Cortex of kidney (tissue), 1 donor: ENCODE data around the gene MAP3K14.
"Not testable (repeated sequence)": the region's sequence is repeated elsewhere in the genome, so short reads cannot be mapped to it uniquely, and the experiment has no call there.

Experiments
- DNase-seq: peaks from one replicate; lab custom pipeline; 2025; lab: John Stamatoyannopoulos, UW

MAP3K14 gene

DNA sequence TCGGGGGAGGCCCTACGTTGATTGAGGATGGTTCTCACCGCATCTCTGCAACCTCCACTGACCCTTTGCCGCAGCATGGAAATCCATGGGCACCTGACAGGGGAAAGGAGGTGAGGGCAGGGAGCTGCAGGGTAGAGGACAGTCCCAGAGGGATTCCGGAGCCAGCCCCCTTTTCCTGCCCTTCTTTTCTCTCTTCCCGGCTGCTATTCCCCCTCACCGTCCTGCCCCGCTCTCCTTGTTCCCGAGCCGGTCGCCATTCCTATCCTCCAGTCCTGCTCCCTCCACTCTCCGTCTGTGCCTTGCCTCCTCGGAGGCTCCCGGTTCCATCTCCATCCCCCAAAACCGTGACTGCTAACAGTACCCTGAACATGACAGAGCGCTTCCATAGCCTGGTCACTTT lies 59.7 kb downstream of the MAP3K14 start:
- DNase-seq: no peak

DNA sequence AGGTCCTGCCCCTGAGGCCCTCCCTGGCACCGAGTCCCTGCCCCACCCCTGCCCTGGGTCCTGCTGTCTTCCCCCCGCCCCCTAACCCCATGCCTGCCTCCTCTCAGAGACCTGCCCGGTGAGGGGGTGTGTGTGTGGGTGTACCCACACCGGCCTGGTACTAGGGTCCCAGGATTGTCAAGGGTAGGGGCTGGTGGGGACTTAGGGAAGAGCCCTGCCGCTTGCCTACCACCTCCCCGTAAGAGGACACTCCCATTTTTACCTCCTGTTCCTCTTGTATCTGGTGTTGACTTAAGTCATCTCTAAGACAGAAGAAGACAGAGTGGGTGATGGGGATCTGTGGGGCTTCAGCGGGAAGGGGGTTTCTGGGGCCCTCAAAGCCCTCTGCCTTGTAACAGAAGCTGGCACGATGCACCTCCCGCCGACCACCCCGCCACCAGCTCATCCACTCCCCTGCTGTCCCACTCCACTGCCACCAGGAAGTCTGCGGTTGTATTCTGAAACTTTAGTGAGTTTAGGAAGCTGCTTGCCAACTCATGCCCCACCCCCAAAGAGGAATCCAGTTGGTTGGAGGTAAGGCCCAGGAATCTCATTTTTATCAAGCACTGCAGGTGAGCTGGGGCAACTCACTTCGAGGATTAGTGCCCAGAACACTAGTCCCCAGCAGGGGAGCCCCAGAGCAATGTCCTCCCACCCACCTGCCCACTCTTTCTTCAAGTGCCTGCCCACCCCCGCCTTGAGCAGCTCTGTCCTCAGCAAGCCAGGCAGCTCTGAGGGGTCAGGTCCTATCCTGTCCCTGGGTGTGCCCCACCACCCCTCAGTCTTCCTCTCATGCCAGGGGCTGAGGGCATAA lies 60.5 kb downstream of the MAP3K14 start:
- DNase-seq: no peak

DNA sequence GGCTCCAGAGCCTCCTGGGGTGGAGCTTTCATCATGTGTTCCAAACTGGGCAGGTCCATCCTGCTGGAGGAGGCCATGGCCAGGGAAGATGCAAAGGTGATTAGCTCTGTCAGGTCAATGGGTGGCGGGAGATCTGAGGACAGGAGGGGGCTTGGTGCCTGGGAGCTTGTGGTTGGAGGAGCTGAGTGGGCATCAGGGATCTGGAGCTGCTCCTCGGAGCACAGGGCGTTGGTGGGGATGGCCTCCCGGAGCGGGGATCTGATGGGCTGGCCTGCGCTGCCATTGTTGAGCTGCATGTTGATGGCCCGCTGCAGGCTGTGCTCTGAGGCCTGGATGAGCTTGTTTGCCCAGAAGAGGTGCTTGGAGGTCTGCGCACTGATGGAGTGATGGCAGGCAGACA lies 61.5 kb downstream of the MAP3K14 start:
- DNase-seq: no peak

DNA sequence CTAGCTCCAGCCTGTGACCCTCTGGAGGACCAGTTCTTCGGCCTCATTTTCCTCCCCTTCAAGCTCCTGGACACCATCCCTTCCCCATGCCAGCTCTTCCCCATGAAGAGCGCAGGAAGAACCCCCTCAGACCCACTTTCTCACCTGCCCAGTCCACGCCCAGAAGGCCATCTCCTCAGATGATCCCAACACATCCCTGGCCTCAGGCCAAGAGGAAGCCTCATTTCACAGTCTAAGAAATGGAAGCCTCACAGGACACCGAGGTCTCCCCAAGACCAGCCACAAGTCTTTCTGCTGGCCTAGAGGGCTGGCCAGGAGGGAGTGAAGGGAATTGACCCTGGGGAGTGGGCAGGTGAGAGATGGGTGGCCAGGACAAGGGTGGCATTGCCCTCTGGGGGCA lies 62.9 kb downstream of the MAP3K14 start:
- DNase-seq: no peak

DNA sequence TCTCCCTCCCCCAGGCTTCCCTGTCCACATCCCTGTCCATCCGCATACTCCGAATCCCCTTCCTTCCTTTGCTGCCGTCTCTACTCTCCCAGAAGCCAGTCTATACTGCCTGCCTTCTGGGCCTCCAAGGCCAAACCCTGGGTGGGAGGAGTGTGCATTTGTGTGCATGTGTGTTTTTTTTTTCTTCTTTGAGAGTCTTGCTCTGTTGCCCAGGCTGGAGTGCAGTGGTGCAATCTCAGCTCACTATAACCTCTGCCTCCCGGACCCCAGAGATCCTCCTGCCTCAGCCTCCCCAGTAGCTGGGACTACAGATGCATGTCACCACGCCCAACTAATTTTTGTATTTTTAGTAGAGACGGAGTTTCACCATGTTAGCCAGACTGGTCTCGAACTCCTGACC lies 63.6 kb downstream of the MAP3K14 start:
- DNase-seq: not testable (repeated sequence)

DNA sequence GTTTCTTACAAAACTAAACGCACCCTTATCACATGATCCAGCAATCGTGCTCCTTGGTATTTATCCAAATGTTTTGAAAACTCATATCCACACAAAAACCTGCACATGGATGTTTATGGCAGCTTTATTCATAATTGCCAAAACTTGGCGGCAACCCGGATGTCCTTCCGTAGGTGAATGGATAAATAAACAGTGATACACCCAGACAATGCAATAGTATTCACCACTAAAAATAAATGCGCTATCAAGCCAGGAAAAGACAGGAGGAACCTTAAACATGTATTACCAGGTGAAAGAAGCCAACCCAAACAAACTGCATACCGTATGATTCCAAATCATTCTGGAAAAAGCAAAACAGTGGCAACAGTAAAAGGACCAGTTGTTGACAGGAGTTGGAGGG lies 64.9 kb downstream of the MAP3K14 start:
- DNase-seq: no peak

DNA sequence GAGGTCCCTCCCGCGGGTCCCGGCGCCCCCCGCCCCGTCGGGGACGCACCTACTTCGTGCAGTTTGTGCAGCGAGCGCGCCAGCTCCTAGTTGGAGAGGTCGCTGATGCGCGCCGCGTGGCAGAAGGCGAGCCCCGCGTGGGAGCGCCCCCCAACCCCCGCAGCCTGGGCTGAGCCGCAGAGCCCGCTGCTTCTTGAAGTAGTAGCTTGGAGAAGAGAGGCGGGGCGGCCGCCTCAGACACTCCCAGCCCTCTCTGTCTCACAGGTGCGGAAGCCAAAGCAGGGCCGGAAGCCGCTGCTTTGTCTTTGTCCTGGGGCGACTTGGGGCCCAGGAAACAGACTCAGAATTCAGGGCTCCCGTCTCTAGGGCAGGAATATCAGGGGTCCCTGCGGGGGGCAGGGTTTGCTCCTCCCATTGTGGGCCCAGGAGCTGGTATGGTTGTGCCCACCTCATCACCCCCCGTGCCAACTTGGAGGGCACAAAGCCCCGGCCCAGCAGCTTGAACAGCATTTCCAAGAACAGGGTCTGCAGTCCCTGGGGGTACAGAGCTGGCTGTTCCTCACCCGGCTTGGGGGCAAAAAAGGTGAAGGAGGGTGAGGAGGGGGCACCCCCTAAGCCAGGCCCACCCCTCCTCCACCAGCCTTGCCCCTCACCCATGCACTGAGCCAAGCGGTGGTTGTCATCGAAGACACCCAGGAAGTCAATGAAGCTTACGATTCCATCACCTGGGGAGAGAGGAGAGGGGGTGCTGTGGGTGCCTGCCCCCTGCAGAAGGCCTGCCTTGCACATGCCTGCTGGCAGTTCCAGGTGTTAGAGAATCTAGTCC lies 68.5 kb downstream of the MAP3K14 start:
- DNase-seq: no peak

DNA sequence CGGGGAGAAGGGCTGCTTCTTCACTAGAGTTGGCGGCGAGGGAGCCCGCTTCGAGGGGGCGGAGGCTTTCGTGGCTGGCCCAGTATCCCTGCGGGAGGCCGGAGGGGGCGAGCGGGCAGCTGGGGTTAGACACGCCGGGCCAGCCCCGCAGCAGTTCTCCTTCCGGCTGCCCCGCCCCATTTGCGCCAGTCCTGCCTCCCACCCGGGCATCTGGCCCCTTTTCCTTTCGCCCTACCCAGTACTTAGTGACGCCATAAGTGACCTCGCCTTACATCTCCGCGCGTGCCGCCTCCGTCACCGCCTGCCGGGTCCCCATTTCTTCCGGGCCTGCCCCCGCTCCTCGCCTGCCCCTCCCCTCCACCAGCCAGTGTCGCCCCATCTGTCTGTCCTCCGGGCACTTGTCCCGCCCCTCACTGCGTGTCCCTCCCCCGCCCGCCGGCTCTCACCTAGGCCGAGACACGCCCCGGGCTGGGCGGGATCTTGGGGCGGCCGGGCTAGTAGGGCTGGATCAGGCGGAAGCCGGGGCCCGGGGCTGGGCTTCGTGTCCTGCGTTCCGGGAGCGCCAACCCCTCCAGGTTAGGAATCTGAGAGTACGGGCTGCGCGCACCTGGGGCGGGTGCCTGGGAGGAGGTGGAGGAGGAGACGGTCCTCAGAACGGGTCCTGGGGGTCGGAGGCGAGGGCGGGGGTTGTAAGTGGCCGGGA lies 69.2 kb downstream of the MAP3K14 start:
- no peak for DNase-seq

DNA sequence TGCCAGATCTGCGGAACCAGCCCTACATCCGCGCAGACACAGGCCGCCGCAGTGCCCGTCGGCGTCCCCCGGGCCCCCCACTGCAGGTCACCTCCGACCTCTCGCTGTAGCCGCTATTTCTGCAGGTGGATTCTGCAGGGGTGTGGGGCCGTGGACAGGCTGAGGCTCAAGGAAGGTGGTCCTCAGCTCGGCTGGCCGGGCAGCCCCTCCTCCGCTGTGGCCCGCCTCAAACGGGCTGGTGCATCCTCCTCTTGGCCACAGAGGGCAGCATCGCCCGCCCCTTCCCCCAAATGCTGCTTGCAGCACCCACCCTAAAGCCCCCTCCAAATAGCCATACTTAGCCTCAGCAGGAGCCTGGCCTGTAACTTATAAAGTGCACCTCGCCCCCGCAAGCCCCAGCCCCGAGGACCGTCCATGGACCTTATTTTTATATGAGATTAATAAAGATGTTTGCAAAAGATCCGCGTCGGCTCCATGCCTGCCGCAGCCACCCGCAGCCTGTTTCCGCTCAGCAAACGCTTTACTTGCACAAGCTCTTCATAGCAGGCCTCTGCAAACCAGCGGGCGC lies 69.9 kb downstream of the MAP3K14 start:
- no peak for DNase-seq

DNA sequence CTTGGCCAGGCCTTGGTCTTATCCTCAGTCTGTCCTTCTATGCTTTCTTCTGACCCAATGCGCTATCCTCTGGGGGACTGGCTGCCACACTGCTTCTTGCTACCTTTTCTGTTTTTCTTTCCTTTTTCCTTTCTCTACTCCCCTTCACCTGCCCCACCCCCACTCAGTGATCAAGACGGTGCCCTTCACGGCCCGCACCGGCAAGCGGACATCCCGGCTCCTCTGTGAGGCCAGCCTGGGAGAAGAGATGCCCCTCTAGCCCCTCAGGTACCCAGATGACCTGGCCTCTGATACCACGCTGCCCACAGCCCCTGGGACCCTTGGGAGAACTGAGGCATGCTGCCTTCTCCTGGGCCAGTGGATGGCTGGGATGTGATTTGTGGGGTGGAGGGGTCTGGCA lies 70.5 kb downstream of the MAP3K14 start:
- no peak for DNase-seq

DNA sequence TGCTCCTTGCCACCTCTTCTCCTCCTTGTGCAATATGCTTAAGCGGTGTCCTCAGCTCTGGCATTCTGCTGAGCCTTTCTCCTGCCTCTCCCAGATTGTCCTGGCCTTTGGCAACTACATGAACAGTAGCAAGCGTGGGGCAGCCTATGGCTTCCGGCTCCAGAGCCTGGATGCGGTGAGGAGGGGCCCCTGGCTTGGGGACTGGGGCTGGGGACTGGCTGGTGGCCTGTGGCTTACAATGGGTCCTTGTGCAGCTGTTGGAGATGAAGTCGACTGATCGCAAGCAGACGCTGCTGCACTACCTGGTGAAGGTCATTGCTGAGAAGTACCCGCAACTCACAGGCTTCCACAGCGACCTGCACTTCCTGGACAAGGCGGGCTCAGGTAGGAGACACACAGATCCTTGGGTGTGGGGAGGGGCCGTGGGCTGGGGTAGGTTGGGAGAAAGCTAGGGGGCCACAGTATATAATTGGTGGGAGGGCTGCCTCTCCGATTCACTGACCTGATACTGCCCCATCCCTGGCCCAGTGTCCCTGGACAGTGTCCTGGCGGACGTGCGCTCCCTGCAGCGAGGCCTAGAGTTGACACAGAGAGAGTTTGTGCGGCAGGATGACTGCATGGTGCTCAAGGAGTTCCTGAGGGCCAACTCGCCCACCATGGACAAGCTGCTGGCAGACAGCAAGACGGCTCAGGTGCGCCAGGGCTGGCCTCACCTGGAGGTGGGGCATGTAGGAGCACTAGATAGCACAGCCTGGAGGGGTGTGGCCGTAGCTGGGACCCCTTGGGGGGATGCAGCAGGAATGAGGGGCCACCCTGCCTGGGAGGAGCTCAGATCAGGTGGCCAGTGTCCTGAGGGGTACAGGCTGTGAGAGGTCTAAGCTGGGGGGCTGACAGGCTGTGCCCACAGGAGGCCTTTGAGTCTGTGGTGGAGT lies 71.8 kb downstream of the MAP3K14 start:
- no peak for DNase-seq

DNA sequence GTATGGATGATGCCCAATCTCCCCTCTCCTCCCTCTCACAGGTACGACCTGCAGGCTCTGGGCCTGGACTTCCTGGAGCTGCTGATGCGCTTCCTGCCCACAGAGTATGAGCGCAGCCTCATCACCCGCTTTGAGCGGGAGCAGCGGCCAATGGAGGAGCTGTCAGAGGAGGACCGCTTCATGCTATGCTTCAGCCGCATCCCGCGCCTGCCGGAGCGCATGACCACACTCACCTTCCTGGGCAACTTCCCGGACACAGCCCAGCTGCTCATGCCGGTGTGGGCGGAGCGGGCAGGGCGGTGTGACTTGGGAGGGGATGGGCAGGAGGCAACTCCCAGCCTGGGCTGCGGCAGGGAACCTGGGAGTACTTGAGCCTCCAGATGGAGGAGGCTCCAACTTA lies 73.1 kb downstream of the MAP3K14 start:
- DNase-seq: no peak

DNA sequence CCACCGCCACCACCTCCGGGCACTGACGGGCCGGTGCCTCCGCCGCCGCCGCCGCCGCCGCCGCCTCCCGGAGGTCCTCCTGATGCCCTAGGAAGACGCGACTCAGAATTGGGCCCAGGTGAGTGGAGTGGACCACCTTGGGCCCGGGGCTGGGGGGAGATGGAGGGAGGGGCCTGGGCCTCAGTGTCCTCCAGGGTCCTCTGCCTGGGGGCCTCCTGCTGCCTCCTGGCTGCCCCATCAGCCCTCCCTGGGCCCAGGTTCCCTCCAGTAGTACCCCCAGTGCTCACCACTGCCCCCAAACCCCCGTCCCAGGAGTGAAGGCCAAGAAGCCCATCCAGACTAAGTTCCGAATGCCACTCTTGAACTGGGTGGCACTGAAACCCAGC lies 74.8 kb downstream of the MAP3K14 start:
- DNase-seq: no peak

DNA sequence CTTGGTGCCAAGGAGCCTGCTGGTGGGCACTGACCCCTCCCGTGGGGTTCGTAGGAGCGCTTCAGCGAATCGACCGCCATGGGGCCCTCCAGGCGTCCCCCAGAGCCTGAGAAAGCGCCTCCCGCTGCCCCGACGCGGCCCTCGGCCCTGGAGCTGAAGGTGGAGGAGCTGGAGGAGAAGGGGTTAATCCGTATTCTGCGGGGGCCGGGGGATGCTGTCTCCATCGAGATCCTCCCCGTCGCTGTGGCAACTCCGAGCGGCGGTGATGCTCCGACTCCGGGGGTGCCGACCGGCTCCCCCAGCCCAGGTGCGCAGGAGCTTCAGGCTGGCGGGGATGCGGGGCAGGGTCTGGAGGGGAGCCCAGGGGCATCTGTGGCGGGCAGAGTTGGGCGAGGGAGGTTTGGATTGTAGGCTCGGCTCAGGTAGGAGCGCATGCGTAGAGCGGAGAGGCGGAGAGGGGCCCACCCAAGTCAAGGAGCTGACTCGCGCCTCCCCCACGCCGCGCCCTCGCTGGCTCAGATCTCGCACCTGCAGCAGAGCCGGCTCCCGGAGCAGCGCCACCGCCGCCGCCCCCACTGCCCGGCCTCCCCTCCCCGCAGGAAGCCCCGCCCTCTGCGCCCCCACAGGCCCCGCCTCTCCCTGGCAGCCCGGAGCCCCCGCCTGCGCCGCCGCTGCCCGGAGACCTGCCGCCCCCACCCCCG lies 75.3 kb downstream of the MAP3K14 start:
- DNase-seq: no peak

DNA sequence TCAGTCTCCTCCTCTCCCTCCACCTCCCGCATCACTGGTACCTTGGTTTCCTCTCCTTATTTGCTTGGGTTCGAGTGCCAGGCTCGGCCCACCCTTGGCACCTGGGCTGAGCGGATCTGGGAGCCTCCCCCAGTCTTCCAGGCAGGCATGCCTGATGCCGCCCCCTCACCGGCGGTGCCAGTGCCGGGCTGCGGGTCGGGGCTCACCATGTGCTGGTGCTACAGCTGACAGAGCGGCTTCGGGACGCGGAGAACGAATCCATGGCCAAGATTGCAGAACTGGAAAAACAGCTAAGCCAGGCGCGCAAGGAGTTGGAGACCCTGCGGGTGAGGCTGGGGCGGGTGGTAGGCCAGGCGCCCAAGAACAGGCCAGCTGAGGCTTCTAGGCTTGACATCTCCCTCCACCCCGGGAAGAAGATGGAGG lies 75.9 kb downstream of the MAP3K14 start:
- DNase-seq: no peak

DNA sequence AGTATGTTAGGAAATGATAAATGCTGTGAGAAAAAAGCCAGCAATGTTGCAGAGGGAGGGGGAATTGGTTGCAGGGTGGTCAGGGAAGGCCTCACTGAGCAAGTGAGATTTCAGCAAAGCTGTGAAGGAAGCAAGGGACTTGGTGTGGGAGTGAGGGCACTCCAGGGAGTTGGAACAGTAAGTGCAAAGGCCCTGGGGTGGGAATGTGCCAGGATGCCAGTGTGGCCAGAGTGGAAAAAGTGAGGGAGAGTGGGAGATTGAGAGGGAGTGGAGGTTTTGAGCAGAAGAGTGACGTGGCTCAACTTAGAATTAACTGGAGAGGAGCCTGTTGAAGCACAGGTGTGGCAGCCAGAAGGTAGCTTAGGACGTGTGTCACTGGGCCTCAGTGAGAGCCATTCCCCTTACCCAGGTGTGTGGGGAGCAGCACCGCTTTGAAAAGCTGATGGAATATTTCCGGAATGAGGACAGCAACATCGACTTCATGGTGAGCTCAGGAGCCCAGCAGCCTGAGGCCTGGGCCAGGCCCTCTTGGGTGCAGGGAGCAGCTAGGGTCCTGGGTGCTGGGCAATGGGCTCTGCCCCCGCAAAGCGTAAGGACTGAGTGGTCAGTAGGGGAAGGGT lies 78.6 kb downstream of the MAP3K14 start:
- DNase-seq: no peak

DNA sequence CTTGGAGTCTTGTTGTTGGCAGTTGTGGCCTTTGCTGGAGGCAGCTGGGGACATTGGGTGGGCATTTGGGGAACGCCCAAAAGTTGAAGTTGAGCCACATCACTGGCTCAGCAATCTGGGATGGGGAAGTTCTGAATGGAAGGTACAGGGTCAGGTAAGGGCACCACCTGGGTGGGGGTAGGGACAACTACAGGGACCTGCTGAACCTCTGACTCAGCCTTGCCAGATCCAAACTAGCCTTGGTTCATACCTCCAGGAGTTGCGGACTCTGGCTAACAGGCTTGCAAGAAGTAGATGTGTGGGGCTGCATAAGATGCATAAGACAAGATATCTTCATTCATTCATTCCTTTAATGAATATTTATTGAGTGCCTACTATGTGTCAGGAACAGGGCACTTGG lies 79.1 kb downstream of the MAP3K14 start:
- DNase-seq: no peak

DNA sequence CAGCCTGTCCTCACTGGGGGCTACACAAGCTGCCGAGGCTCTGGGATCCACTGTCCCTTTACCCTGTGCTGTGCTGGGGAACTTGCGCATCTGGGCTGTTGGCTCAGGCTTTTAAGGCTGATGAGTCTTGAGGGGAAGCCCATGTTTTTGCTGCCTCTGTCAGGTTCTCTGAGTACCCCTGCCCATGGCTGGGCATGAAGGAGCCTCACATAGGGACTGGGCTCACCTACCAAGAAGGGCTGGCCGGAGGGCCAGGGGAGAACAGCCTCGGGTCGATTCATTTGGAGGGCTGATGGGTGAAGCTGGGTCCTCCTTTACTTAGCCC lies 80.6 kb downstream of the MAP3K14 start:
- no peak for DNase-seq

DNA sequence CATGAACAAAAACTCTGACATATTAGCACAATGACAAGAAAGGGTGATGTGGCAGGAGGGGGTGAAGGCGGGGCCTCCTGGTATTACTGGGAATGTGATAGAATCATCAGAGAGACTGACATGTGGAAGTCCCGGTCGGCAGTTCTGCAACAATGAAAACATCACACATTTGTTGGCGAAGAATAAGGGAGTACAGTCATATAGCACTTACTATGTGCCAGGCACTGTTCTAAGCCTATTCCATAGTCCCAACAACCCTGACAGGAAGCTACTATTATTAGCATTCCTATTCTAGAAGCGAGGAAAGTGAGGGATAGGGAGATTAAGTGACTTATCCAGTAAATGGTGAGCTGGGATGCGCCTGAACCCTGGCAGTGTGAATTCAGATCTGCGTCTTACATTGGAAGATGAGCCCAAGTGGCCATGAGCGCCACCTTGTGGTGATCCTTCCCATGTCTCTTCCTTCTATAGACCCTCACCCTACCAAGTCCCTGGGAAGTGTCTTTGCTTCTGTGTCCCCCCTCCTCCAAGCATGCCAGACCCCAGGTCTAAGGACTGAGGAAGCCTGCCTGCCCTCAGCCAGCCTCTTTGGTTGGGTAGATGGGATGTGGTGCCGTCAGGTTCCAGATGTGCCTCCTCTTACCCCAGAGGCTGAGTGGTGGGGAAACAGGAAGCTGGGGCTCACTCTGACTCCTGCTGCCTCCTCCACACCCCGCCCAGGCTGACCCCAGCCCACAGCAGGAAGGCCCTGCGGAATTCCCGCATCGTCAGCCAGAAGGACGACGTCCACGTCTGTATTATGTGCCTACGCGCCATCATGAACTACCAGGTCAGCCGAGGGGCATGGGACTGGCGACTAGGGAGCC lies 81.2 kb downstream of the MAP3K14 start:
- DNase-seq: no peak
